GM19099 (cell line): ENCODE results near the gene STOX1.

Experiments used
- POLR2A ChIP-seq: IDR thresholded peaks from 3 replicates; pipeline ENCODE4 v1.6.1; 2011; ENCODE audit warnings: low read depth; ENCODE audit not compliant: insufficient read length; ENCODE audit errors: extremely low read depth

The STOX1 gene

GRCh38 chr10:68925489-68925888 is 98.2 kb downstream of the STOX1 start:
- no peak for TF ChIP-seq POLR2A

- no peak for TF ChIP-seq POLR2A
Measured at GRCh38 chr10:68934994-68935393, 107.7 kb downstream of the STOX1 start.

- no peak for TF ChIP-seq POLR2A
Measured at GRCh38 chr10:68938117-68938516, 110.8 kb downstream of the STOX1 start.

- TF ChIP-seq POLR2A = no peak
Measured at GRCh38 chr10:68938884-68939283, 111.6 kb downstream of the STOX1 start.
